Dendritic cell treated with granulocyte-macrophage colony-stimulating factor and Interleukin-4, amounts not matched to agents 40 ng/mL and 50 ng/mL, for 4 days (primary cell): Measurements from ENCODE around the gene AKAP13.
A peak's percentile ranks its signal among the peaks of the same experiment; 100 is the strongest.
"Not testable (repeated sequence)": the region's sequence is repeated elsewhere in the genome, so short reads cannot be mapped to it uniquely, and the experiment has no call there.

Source experiments
- H3K27ac Mint-ChIP-seq: one replicate; pipeline ENCODE4 v1.8.0; 2022; ENCODE audit warnings: mild to moderate bottlenecking, mixed read lengths
- H3K27me3 Mint-ChIP-seq: one replicate; pipeline ENCODE4 v1.8.0; 2022; ENCODE audit warnings: mild to moderate bottlenecking, mixed read lengths
- H3K36me3 Mint-ChIP-seq: one replicate; pipeline ENCODE4 v1.8.0; 2022; ENCODE audit warnings: low read depth, mixed read lengths
- H3K4me1 Mint-ChIP-seq: one replicate; pipeline ENCODE4 v1.8.0; 2022; ENCODE audit warnings: low read depth, mixed read lengths
- H3K4me3 Mint-ChIP-seq: one replicate; pipeline ENCODE4 v1.8.0; 2022; ENCODE audit warnings: mild to moderate bottlenecking, moderate library complexity, mixed read lengths
- H3K9me3 Mint-ChIP-seq: one replicate; pipeline ENCODE4 v1.8.0; 2022; ENCODE audit warnings: mixed read lengths
- intact Hi-C: fragments of 100-400 bp; cut with micrococcal nuclease; formaldehyde crosslinking; loops from one replicate; pipeline ENCODE4 v1.15.0; 2022

Gene AKAP13, protein sequence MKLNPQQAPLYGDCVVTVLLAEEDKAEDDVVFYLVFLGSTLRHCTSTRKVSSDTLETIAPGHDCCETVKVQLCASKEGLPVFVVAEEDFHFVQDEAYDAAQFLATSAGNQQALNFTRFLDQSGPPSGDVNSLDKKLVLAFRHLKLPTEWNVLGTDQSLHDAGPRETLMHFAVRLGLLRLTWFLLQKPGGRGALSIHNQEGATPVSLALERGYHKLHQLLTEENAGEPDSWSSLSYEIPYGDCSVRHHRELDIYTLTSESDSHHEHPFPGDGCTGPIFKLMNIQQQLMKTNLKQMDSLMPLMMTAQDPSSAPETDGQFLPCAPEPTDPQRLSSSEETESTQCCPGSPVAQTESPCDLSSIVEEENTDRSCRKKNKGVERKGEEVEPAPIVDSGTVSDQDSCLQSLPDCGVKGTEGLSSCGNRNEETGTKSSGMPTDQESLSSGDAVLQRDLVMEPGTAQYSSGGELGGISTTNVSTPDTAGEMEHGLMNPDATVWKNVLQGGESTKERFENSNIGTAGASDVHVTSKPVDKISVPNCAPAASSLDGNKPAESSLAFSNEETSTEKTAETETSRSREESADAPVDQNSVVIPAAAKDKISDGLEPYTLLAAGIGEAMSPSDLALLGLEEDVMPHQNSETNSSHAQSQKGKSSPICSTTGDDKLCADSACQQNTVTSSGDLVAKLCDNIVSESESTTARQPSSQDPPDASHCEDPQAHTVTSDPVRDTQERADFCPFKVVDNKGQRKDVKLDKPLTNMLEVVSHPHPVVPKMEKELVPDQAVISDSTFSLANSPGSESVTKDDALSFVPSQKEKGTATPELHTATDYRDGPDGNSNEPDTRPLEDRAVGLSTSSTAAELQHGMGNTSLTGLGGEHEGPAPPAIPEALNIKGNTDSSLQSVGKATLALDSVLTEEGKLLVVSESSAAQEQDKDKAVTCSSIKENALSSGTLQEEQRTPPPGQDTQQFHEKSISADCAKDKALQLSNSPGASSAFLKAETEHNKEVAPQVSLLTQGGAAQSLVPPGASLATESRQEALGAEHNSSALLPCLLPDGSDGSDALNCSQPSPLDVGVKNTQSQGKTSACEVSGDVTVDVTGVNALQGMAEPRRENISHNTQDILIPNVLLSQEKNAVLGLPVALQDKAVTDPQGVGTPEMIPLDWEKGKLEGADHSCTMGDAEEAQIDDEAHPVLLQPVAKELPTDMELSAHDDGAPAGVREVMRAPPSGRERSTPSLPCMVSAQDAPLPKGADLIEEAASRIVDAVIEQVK (N-terminal part only)

DNA sequence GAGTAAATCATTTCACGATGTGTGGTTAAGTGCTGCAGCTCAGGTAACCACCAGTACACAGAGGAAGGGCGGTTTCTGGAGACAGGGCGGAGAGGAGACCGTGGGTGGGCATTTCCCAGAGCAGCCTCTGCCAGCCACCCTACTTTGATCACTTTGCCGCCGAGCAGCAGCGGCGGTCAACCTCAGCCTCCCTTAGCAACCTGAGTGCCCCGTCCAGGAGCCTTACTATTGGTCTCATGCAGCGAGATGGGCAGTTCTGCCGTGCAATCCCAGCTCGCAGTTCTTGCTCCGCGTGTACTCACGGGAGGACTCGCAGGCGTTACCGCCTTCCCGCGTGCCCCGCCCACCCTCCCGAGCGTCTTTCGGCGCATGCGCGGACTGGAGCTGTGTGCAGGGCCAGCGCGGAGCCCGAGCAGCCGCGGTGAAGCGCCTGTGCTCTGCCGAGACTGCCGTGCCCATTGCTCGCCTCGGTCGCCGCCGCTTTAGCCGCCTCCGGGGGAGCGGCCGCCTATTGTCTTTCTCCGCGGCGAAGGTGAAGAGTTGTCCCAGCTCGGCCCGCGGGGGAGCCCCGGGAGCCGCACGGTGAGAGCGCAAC lies at the start of gene AKAP13:
Gene AKAP13, plus strand, starts transcription at position 387 of the 595 bp plus-strand sequence. CDS start 105,118 bp downstream, outside the sequence.
- H3K27me3 Mint-ChIP-seq = no peaks in the 10 kb centered on the region
- H3K36me3 Mint-ChIP-seq = peaks cover 6% of the 10 kb centered on the region
- intact Hi-C loops = loop anchor here (1.0 to 5.0 kb wide), 2 partner anchors 28 to 48 kb away; no protein-coding TSS in a partner anchor
- peak within 1 kb of the TSS; percentile 93 for H3K4me3 Mint-ChIP-seq
- peaks cover 32% of the 10 kb centered on the region for H3K4me1 Mint-ChIP-seq
- H3K9me3 Mint-ChIP-seq = no peaks in the 10 kb centered on the region
- H3K27ac Mint-ChIP-seq = peak within 1 kb of the TSS; percentile 95

DNA sequence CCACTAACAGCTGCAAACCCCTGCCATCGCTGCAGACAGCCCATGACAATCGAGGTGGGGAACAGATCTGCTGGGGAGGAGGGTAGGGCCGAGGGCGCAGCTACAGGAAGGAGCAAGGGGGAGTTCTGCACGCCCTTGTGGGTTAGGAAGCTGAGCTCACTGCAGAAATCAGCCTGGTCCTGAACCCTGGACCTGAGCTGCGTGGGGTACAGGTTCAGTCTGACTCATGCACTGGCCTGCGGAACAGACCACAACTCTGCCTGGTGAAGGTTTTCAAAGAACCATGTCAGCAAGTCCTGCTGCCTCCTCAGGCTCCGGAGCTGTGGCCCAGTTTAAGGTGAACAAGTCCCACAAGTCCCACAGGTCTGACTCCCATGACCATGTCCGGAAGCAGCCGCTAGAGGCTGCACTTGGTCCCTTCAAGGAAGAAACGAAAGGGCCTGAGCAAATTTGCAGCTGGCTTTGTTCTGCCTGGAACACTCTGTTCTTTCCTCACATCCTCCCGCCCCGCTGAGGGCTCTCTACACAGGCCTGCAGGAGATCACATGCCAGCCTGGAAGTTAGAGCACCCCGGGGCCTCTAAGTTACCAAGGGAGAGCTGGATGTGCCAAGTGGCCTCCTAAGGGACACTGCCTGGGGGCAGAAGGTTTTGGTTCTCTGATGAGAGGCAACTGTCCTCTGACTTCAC lies 49.4 kb upstream of the AKAP13 start:
- intact Hi-C loops = loop anchor here (5.0 kb wide), 1 partner anchor 51 kb away; the partner anchor contains the start of gene AKAP13
- Mint-ChIP-seq H3K9me3 (no peaks in the 10 kb centered on the region), H3K27ac (peak overlapping the region; percentile 67), H3K4me1 (peaks cover 32% of the 10 kb centered on the region), H3K27me3 (no peaks in the 10 kb centered on the region), H3K4me3 (peak overlapping the region; percentile 23), H3K36me3 (no peaks in the 10 kb centered on the region)

DNA sequence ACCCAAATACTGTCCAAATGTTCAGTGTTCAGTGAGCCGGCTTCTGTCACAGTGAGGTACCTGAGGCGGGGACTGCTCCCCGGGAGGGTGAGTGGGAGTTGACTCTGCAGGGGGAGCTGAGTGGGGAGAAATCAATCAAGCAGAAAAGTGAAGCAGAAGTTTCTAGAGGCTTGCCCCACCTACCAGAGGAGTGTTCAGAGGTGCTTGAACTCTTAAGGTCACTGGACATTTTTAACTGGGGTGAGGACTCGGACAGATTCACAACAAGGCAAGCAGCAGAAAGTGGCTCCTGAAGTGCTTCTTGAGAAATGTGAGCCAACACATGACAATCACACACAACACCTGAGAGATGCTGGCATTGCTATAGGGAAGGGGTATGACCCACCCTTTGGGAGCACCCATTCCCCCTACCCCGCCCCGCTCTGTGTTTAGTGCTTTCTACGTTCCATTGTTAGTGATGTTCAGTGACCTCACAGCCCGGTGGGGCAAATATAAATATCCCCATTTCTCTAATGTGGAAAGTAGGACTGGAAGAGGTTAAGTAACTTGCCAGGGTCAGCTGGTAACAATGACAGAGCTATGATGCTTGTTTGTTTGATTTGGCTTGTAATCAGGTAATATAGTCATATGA lies 48.6 kb upstream of the AKAP13 start:
- H3K27me3 Mint-ChIP-seq = no peaks in the 10 kb centered on the region
- H3K36me3 Mint-ChIP-seq = no peaks in the 10 kb centered on the region
- H3K4me3 Mint-ChIP-seq = no peak overlapping the region
- H3K9me3 Mint-ChIP-seq = no peaks in the 10 kb centered on the region
- peak overlapping the region; percentile 67 for H3K27ac Mint-ChIP-seq
- intact Hi-C loops = loop anchor here (5.0 kb wide), 1 partner anchor 51 kb away; the partner anchor contains the start of gene AKAP13
- peaks cover 32% of the 10 kb centered on the region for H3K4me1 Mint-ChIP-seq

DNA sequence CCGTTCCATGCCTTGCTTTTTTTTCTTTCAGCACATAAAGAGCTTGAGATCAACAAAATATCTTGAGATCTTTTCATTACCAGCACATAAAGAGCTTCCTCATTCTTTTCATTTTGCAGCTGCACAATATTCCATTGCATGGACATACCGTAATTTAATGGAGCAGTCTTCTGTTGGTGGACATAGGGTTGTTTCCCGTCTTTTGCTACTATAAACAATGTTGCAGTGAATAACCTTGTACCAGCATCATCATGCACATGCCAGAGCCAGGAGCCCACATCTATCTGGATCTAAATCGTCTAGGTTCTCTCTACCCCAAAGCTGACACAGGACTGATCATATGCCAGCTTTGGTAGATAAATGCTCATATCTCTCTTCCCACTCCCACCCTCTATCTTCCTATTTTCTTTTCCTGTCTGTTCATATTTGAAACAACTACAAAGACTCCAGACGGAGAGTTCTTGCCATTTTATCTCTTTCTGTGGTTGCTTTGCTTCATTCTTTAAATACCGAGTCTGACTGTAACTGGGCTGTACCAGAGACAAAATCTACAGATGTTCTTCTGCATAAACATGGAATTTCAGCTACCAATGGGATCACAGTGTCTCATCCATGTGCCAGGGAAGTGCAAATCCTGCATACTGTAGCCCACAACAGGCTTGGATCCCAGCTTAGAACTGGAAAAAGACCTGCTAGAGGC lies 47.1 kb upstream of the AKAP13 start:
- no peaks in the 10 kb centered on the region for H3K9me3 Mint-ChIP-seq
- no peaks in the 10 kb centered on the region for H3K36me3 Mint-ChIP-seq
- peaks cover 2% of the 10 kb centered on the region for H3K27me3 Mint-ChIP-seq
- intact Hi-C loops = loop anchor here (5.0 kb wide), 1 partner anchor 49 kb away; the partner anchor contains the start of gene AKAP13
- H3K4me1 Mint-ChIP-seq = peaks cover 32% of the 10 kb centered on the region
- H3K27ac Mint-ChIP-seq = no peak overlapping the region
- H3K4me3 Mint-ChIP-seq = no peak overlapping the region

DNA sequence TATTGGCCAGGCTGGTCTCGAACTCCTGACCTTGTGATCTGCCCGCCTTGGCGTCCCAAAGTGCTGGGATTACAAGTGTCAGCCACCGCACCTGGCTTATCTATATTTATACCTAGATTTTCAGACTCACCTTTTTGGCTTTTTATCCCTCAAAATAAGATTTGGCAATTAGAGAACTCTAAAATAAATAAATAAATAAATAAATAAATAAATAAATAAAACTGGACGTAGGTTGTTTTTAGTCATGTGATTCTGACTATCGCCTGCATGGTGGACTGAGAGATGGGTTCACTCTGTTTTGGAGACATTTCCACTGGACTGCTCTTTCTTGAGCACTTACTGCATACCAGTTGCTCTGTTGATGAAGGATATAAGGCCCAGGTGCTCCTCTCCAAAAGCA lies 46.2 kb upstream of the AKAP13 start:
- intact Hi-C loops = loop anchor here (5.0 kb wide), 1 partner anchor 48 kb away; the partner anchor contains the start of gene AKAP13
- Mint-ChIP-seq H3K36me3 (no peaks in the 10 kb centered on the region), H3K27ac (no peak overlapping the region), H3K27me3 (peaks cover 2% of the 10 kb centered on the region), H3K9me3 (no peaks in the 10 kb centered on the region), H3K4me3 (no peak overlapping the region), H3K4me1 (peaks cover 31% of the 10 kb centered on the region)

DNA sequence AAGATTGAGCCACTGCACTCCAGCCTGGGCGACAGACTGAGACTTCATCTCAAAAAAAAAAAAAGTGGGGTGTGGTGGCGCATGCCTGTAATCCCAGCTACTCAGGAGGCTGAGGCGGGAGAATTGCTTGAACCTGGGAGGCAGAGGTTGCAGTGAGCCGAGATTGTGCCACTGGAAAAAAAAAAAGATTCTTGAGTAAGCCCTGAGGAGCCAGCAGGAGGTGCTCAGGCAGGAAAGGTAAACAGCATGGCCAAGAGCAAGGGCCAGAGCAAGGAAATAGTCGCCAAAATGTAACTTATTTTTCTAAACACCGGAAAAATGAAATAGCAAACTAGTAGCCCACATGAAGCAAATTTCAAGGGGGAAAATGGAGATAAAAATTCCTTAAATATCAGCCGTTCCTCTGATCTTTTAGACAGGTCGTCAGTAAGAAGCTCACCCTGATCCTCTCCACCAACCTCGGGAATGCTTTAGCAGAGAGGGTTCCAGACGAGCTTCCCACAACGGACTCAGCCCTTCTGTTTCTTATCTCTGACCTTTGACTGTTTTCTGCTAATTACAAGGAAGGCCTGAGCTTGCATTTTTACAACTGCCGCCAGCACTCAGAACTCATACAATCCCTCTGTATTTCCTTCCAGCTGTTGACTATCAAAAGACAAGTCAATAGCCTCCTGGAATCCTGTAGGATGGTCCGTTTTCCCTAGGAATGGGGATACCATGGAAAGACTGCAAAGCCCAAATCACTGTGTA lies 45.0 kb upstream of the AKAP13 start:
- Mint-ChIP-seq H3K36me3 (no peaks in the 10 kb centered on the region), H3K27me3 (peaks cover 2% of the 10 kb centered on the region), H3K4me3 (no peak overlapping the region), H3K4me1 (peaks cover 23% of the 10 kb centered on the region), H3K9me3 (no peaks in the 10 kb centered on the region), H3K27ac (no peak overlapping the region)
- intact Hi-C loops = no loop called here

DNA sequence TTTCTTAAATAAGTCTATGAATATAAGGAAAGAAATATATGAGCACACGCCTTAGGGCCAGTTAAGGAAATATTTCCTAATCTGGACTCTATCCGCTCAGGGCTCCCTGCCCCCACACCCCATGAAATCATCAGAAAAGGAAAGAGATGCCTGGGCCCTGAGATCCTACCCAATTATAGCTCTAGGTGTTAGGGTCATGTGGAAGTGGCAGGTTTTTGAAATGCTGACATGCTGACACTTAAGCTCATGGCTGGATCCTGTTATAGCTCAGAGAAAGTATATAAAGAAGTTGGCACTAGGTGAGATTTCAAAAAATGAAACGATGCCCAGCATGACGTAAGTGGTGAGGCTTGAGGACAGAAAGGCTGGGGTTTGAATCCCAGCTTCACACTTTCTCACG lies 43.5 kb upstream of the AKAP13 start:
- intact Hi-C loops = no loop called here
- Mint-ChIP-seq H3K27me3 (peaks cover 2% of the 10 kb centered on the region), H3K4me3 (no peak overlapping the region), H3K4me1 (peaks cover 18% of the 10 kb centered on the region), H3K36me3 (no peaks in the 10 kb centered on the region), H3K27ac (no peak overlapping the region), H3K9me3 (no peaks in the 10 kb centered on the region)

DNA sequence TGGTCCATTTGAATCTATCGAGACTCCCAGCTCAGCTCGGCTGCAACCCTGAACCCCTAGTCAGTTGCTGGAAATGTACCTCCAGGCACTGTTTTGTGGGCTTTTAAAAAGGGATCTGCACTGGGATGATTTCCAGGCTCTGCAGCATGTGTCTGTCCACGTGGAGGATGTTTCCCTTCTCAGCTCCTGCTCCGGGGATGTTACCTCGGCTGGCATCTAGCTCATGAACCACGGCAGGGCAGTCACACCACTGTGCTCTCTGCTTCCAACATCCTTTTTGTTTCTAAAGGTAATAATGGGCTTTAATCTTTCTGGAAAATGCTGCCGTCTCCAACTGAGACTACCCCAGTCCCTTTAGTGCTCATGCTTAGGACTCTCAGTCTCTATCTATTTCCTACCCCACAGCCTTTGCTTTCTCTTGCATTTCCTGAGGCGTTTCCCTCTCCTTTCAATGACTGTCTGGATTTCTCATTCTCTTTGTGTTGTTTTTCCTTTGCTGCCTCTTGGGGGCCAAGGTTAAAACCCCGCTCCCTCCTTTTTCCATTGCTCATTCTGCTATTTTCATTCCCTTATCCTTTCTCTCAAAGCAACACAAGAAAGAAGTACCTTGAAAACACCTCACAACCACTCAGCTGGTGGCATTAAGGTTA lies 42.9 kb upstream of the AKAP13 start:
- intact Hi-C loops = no loop called here

DNA sequence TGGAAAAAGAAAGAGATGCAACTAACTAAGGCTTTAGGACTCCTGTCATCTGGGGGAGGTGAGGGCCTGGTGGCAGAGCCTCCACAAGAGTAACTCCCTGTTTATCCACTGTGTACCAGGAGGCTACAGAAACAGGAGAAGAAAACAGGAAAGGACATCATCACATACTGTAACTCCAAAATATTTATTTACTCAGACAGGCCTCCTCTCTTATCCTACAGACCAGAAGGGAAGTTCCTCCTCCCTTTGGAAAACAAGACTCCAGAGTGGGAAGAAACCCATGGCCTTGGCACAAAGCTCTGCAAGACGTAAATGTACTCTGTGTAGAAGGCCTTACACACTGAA lies 40.1 kb upstream of the AKAP13 start:
- intact Hi-C loops = no loop called here
- Mint-ChIP-seq H3K4me3 (no peak overlapping the region), H3K9me3 (no peaks in the 10 kb centered on the region), H3K4me1 (peaks cover 12% of the 10 kb centered on the region), H3K27ac (no peak overlapping the region), H3K27me3 (peaks cover 2% of the 10 kb centered on the region), H3K36me3 (no peaks in the 10 kb centered on the region)

More for the DNA sequence above, 42.9 kb upstream of the AKAP13 start:
- Mint-ChIP-seq H3K36me3 (no peaks in the 10 kb centered on the region), H3K4me1 (peaks cover 17% of the 10 kb centered on the region), H3K4me3 (no peak overlapping the region), H3K9me3 (no peaks in the 10 kb centered on the region), H3K27me3 (peaks cover 2% of the 10 kb centered on the region), H3K27ac (no peak overlapping the region)

DNA sequence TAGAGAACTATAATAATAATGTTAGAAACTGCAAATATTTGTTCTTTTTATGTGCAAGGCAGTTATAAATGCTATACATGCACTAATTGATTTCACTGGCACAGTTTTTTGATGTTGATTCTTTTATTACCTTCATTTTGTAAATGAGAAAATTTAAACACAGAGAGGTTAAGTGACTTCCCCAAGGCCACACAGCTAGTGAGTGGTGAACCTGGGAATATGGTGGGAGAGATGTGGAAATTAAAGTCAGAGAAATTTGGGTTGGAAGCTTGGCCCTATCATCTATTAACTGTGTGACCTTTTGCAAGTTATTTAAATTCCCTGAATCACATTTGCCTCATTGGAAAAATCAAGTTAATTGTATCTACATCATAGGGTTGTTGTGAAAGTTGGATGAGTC lies 39.6 kb upstream of the AKAP13 start:
- Mint-ChIP-seq H3K27ac (no peak overlapping the region), H3K36me3 (no peaks in the 10 kb centered on the region), H3K27me3 (peaks cover 2% of the 10 kb centered on the region), H3K4me1 (peaks cover 12% of the 10 kb centered on the region), H3K4me3 (no peak overlapping the region), H3K9me3 (no peaks in the 10 kb centered on the region)
- intact Hi-C loops = no loop called here

DNA sequence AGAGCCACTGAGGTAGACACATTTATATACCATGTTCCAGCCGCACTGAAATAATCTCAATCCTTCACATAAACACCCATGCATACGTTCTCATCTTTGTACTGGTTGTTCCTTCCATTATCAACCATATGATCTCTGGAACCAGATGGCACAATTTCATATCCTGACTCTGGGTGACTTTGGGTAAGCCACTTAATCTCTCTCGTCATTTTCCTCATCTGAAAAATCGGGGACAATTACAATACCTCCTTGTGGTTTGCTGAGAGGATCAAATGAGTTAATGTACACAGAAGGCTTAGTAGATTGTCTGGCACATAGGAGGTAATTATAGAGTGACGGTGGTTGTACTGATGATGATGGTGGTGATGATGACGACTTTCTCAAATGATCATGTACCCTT lies 38.2 kb upstream of the AKAP13 start:
- H3K27me3 Mint-ChIP-seq, H3K4me3 Mint-ChIP-seq, H3K36me3 Mint-ChIP-seq, intact Hi-C loops, H3K9me3 Mint-ChIP-seq: not testable (repeated sequence)
- Mint-ChIP-seq H3K4me1 (peaks cover 12% of the 10 kb centered on the region), H3K27ac (peak overlapping the region; percentile 32)
